Caco-2 (cell line): ENCODE results near the gene FRK. TPM values are rescaled to one million over a fixed set of nuclear protein-coding genes. Genes with fewer than 3 reads are reported as not detected.

ENCODE experiments used
- BruUV-seq: library from RNA; stranded (reverse); fragments of 400-500 nt; replicated peaks from 2 replicates; lab custom pipeline; 2021; lab: Mats Ljungman, UMichigan
- CTCF ChIA-PET: fragments of 300-600 bp; sonication (Branson Sonifier 250); formaldehyde crosslinking; loops from one replicate; lab custom pipeline; 2022; ENCODE audit warnings: antibody characterized with exemption; lab: Charles Lee
- POLR2A ChIA-PET: fragments of 300-600 bp; sonication (Branson Sonifier 250); formaldehyde crosslinking; loops from one replicate; lab custom pipeline; 2022; ENCODE audit warnings: antibody characterized with exemption; lab: Charles Lee
- DNase-seq, 2 experiments: peaks; one replicate each; pipeline versions ENCODE4 v3.0.0 to v3.0.0-alpha.2; 2020 to 2022
- H3K27me3 ChIP-seq: replicated peaks from 2 replicates; pipeline ENCODE4 v1.6.0; 2011; ENCODE audit warnings: low read length; ENCODE audit not compliant: control insufficient read depth, insufficient read depth
- H3K36me3 ChIP-seq: 2 replicates; pipeline ENCODE4 v1.5.1; 2011; ENCODE audit warnings: low read length; ENCODE audit not compliant: control insufficient read depth, insufficient read depth
- H3K4me1 ChIP-seq: fragments of 250-450 bp; sonication (Bioruptor Pico); 2 replicates; pipeline ENCODE4 v1.5.1; 2020; ENCODE audit warnings: mild to moderate bottlenecking
- H3K4me3 ChIP-seq: 2 replicates; pipeline ENCODE4 v1.5.1; 2011; ENCODE audit warnings: low read depth, mild to moderate bottlenecking, control low read depth, low read length
- H3K9me3 ChIP-seq: fragments of 250-450 bp; sonication (Bioruptor Pico); 2 replicates; pipeline ENCODE4 v1.5.1; 2020; ENCODE audit warnings: mild to moderate bottlenecking, moderate library complexity
- H3K27ac Mint-ChIP-seq: one replicate; pipeline ENCODE4 v1.8.0; 2022; ENCODE audit warnings: mixed read lengths; ENCODE audit not compliant: unreplicated experiment
- H3K27me3 Mint-ChIP-seq: one replicate; pipeline ENCODE4 v1.8.0; 2022; ENCODE audit warnings: mixed read lengths; ENCODE audit not compliant: insufficient read depth, unreplicated experiment
- H3K36me3 Mint-ChIP-seq: one replicate; pipeline ENCODE4 v1.8.0; 2022; ENCODE audit warnings: mild to moderate bottlenecking, mixed read lengths; ENCODE audit not compliant: insufficient read depth, unreplicated experiment
- H3K4me1 Mint-ChIP-seq: one replicate; pipeline ENCODE4 v1.8.0; 2022; ENCODE audit warnings: low read depth, mixed read lengths; ENCODE audit not compliant: unreplicated experiment
- H3K4me3 Mint-ChIP-seq: one replicate; pipeline ENCODE4 v1.8.0; 2022; ENCODE audit warnings: mild to moderate bottlenecking, moderate library complexity, mixed read lengths; ENCODE audit not compliant: unreplicated experiment
- H3K9me3 Mint-ChIP-seq: one replicate; pipeline ENCODE4 v1.8.0; 2022; ENCODE audit warnings: mixed read lengths; ENCODE audit not compliant: unreplicated experiment
- CTCF ChIP-seq, 2 experiments: fragments of 200-600 bp in 1 of 2; IDR thresholded peaks; 1 replicate in 1 of 2; 2 replicates in 1 of 2; pipeline versions ENCODE4 v1.5.1 to v1.8.0; 2011 to 2022; ENCODE audit warnings: antibody characterized with exemption in 1 of 2, control low read depth in 1 of 2, inconsistent platforms in 1 of 2, low read depth in 1 of 2, low read length in 1 of 2, mild to moderate bottlenecking in 1 of 2, moderate library complexity in 1 of 2; ENCODE audit not compliant: insufficient read depth in 1 of 2, severe bottlenecking in 1 of 2, unreplicated experiment in 1 of 2
- intact Hi-C: fragments of 100-400 bp; cut with micrococcal nuclease; formaldehyde crosslinking; loops from one replicate; pipeline ENCODE4 v1.10.0; 2022; ENCODE audit not compliant: unreplicated experiment
- total RNA-seq: library from RNA; stranded (reverse); gene quantifications from 2 replicates; pipeline ENCODE4 v1.2.3, GENCODE V29; 2022

The FRK gene
- total RNA-seq, 1 experiment from 2014 or later: 7.3 TPM

- ChIA-PET CTCF (no interaction called here), POLR2A (no interaction called here)
- TF ChIP-seq CTCF (IDR thresholded peaks at IDR 0.05; ENCODE audit: insufficient read depth in 1 of 2, low read depth in 1 of 2, low read length in 1 of 2, severe bottlenecking in 1 of 2, unreplicated experiment in 1 of 2): no peak
- Mint-ChIP-seq H3K27ac (no peak overlapping the region), H3K36me3 (no peaks in the 10 kb centered on the region), H3K9me3 (no peaks in the 10 kb centered on the region), H3K4me1 (no peaks in the 10 kb centered on the region), H3K27me3 (peaks cover 9% of the 10 kb centered on the region), H3K4me3 (no peak overlapping the region)
- intact Hi-C loops: no loop called here
- DNase-seq: no peak
- Histone ChIP-seq H3K9me3 (no peaks in the 10 kb centered on the region), H3K4me3 (no peak overlapping the region), H3K27me3 (no peaks in the 10 kb centered on the region), H3K36me3 (no peaks in the 10 kb centered on the region), H3K4me1 (no peaks in the 10 kb centered on the region)
- no TSS peak for BruUV-seq
These were observed 172.8 kb downstream of the FRK start for GRCh38 chr6:115887891-115888290.

GRCh38 chr6:115885636-115886366 lies 174.9 kb downstream of the FRK start:
- no peak overlapping the region for H3K27ac Mint-ChIP-seq
- TF ChIP-seq CTCF (IDR thresholded peaks at IDR 0.05; ENCODE audit: insufficient read depth in 1 of 2, low read depth in 1 of 2, low read length in 1 of 2, severe bottlenecking in 1 of 2, unreplicated experiment in 1 of 2): no peak
- intact Hi-C loops: no loop called here
- no peaks in the 10 kb centered on the region for H3K4me1 Mint-ChIP-seq
- H3K4me3 ChIP-seq: no peak overlapping the region
- H3K9me3 Mint-ChIP-seq: no peaks in the 10 kb centered on the region
- peaks cover 4% of the 10 kb centered on the region for H3K27me3 Mint-ChIP-seq
- H3K4me3 Mint-ChIP-seq: no peak overlapping the region
- DNase-seq: no peak
- H3K36me3 ChIP-seq: no peaks in the 10 kb centered on the region
- CTCF ChIA-PET: no interaction called here
- H3K27me3 ChIP-seq: no peaks in the 10 kb centered on the region
- no peaks in the 10 kb centered on the region for H3K9me3 ChIP-seq
- POLR2A ChIA-PET: no interaction called here
- H3K36me3 Mint-ChIP-seq: no peaks in the 10 kb centered on the region
- H3K4me1 ChIP-seq: no peaks in the 10 kb centered on the region
- no TSS peak for BruUV-seq

GRCh38 chr6:115882771-115883170 lies 177.9 kb downstream of the FRK start:
- no peaks in the 10 kb centered on the region for H3K9me3 ChIP-seq
- no peaks in the 10 kb centered on the region for H3K27me3 ChIP-seq
- H3K4me1 ChIP-seq: no peaks in the 10 kb centered on the region
- H3K4me3 ChIP-seq: no peak overlapping the region
- DNase-seq: no peak
- Mint-ChIP-seq H3K4me1 (no peaks in the 10 kb centered on the region), H3K36me3 (no peaks in the 10 kb centered on the region), H3K9me3 (no peaks in the 10 kb centered on the region), H3K4me3 (no peak overlapping the region), H3K27me3 (peaks cover 2% of the 10 kb centered on the region), H3K27ac (no peak overlapping the region)
- intact Hi-C loops: no loop called here
- ChIA-PET POLR2A (no interaction called here), CTCF (no interaction called here)
- no peaks in the 10 kb centered on the region for H3K36me3 ChIP-seq
- BruUV-seq: no TSS peak
- TF ChIP-seq CTCF (IDR thresholded peaks at IDR 0.05; ENCODE audit: insufficient read depth in 1 of 2, low read depth in 1 of 2, low read length in 1 of 2, severe bottlenecking in 1 of 2, unreplicated experiment in 1 of 2): no peak
